ENCODE data around the gene PTGDR2. TPM values are rescaled to one million over a fixed set of nuclear protein-coding genes. Genes with fewer than 3 reads are reported as not detected.
"Not testable (repeated sequence)": the region's sequence is repeated elsewhere in the genome, so short reads cannot be mapped to it uniquely, and the experiment has no call there.

PTGDR2 gene
- polyA plus RNA-seq, 3 donors = 0.09 to 0.23 (median 0.20) TPM

GRCh38 chr11:60825118-60825517 lies 30.6 kb downstream of the PTGDR2 start:
- no peak for DNase-seq (ENCODE audit: extremely low read depth in 1 of 11, low read depth in 9 of 11, low spot score in 4 of 11)

GRCh38 chr11:60823745-60824306 lies 31.9 kb downstream of the PTGDR2 start:
- DNase-seq (ENCODE audit: extremely low read depth in 1 of 11, low read depth in 9 of 11, low spot score in 4 of 11) = not testable (repeated sequence)

- no peak for DNase-seq (ENCODE audit: extremely low read depth in 1 of 11, low read depth in 9 of 11, low spot score in 4 of 11)
Measured at GRCh38 chr11:60821827-60822599, 33.7 kb downstream of the PTGDR2 start.

- DNase-seq (ENCODE audit: extremely low read depth in 1 of 11, low read depth in 9 of 11, low spot score in 4 of 11) = no peak
Measured at GRCh38 chr11:60818057-60818456, 37.7 kb downstream of the PTGDR2 start.

- DNase-seq (ENCODE audit: extremely low read depth in 1 of 11, low read depth in 9 of 11, low spot score in 4 of 11) = no peak
Measured at GRCh38 chr11:60816590-60817157, 39.1 kb downstream of the PTGDR2 start.

GRCh38 chr11:60814112-60814511 lies 41.6 kb downstream of the PTGDR2 start:
- no peak for DNase-seq (ENCODE audit: extremely low read depth in 1 of 11, low read depth in 9 of 11, low spot score in 4 of 11)

GRCh38 chr11:60813324-60813723 lies 42.4 kb downstream of the PTGDR2 start:
- DNase-seq (ENCODE audit: extremely low read depth in 1 of 11, low read depth in 9 of 11, low spot score in 4 of 11) = no peak

GRCh38 chr11:60810569-60810968 lies 45.2 kb downstream of the PTGDR2 start:
- DNase-seq (ENCODE audit: extremely low read depth in 1 of 11, low read depth in 9 of 11, low spot score in 4 of 11) = no peak

- DNase-seq (ENCODE audit: extremely low read depth in 1 of 11, low read depth in 9 of 11, low spot score in 4 of 11) = no peak
Measured at GRCh38 chr11:60810151-60810550, 45.6 kb downstream of the PTGDR2 start.

GRCh38 chr11:60809691-60810090 lies 46.1 kb downstream of the PTGDR2 start:
- DNase-seq (ENCODE audit: extremely low read depth in 1 of 11, low read depth in 9 of 11, low spot score in 4 of 11) = no peak

GRCh38 chr11:60809249-60809648 lies 46.5 kb downstream of the PTGDR2 start:
- no peak for DNase-seq (ENCODE audit: extremely low read depth in 1 of 11, low read depth in 9 of 11, low spot score in 4 of 11)

GRCh38 chr11:60803273-60803936 lies 52.3 kb downstream of the PTGDR2 start:
- DNase-seq (ENCODE audit: extremely low read depth in 1 of 11, low read depth in 9 of 11, low spot score in 4 of 11) = no peak

- DNase-seq (ENCODE audit: extremely low read depth in 1 of 11, low read depth in 9 of 11, low spot score in 4 of 11) = no peak
Measured at GRCh38 chr11:60801194-60801593, 54.6 kb downstream of the PTGDR2 start.

Other genes with a start within 250 kb of the PTGDR2 start
- gene MS4A8, start 156.3 kb downstream of the PTGDR2 start, polyA plus RNA-seq (ENCODE audit: insufficient read length in 3 of 3) = under 1 TPM in 1 of 3 donors, not detected in 2; 0.20 TPM
- not detected for gene MS4A18, start 131.2 kb downstream of the PTGDR2 start, polyA plus RNA-seq (ENCODE audit: insufficient read length in 3 of 3)
- not detected for gene MS4A15, start 99.1 kb downstream of the PTGDR2 start, polyA plus RNA-seq (ENCODE audit: insufficient read length in 3 of 3)
- gene MS4A10, start 70.6 kb downstream of the PTGDR2 start, polyA plus RNA-seq (ENCODE audit: insufficient read length in 3 of 3) = under 1 TPM; 0.13 to 0.21 (median 0.19) TPM
- gene CCDC86, start 13.8 kb downstream of the PTGDR2 start, polyA plus RNA-seq (ENCODE audit: insufficient read length in 3 of 3) = 10 to 100 TPM; 15.2 to 22.0 (median 19.2) TPM
- under 1 TPM in 2 of 3 donors, not detected in 1; 0.12 to 0.32 TPM for gene ZP1, start 11.6 kb upstream of the PTGDR2 start, polyA plus RNA-seq (ENCODE audit: insufficient read length in 3 of 3)
- gene PRPF19, start 50.6 kb upstream of the PTGDR2 start, polyA plus RNA-seq (ENCODE audit: insufficient read length in 3 of 3) = 100 to 1,000 TPM; 120 to 148 (median 134) TPM
- gene TMEM109, start 58.2 kb upstream of the PTGDR2 start, polyA plus RNA-seq (ENCODE audit: insufficient read length in 3 of 3) = 10 to 100 TPM; 80.1 to 96.6 (median 86.7) TPM
- 10 to 100 TPM; 49.2 to 90.8 (median 83.4) TPM for gene TMEM132A, start 68.5 kb upstream of the PTGDR2 start, polyA plus RNA-seq (ENCODE audit: insufficient read length in 3 of 3)
- gene SLC15A3, start 96.2 kb upstream of the PTGDR2 start, polyA plus RNA-seq (ENCODE audit: insufficient read length in 3 of 3) = 10 to 100 TPM; 14.2 to 19.1 (median 18.5) TPM
- 1 to 10 TPM in 2 of 3 donors, under 1 TPM in 1; 0.95 to 1.5 (median 1.4) TPM for gene CD6, start 115.7 kb upstream of the PTGDR2 start, polyA plus RNA-seq (ENCODE audit: insufficient read length in 3 of 3)
- gene CD5, start 246.5 kb upstream of the PTGDR2 start, polyA plus RNA-seq (ENCODE audit: insufficient read length in 3 of 3) = under 1 TPM in 2 of 3 donors, not detected in 1; 0.09 to 0.14 TPM

All from renal cortex interstitium (tissue), 11 donors.